GM19025 (cell line): ENCODE measurements around the gene PLEKHM1.
A peak's percentile ranks its signal among the peaks of the same experiment; 100 is the strongest.

Experiments
- ATAC-seq: cut with Tn5 transposase; IDR thresholded peaks from one replicate; pipeline ENCODE4 v1.9.1; 2021; ENCODE audit warnings: mild to moderate bottlenecking, low read depth, moderate library complexity; ENCODE audit not compliant: unreplicated experiment

The PLEKHM1 gene

DNA sequence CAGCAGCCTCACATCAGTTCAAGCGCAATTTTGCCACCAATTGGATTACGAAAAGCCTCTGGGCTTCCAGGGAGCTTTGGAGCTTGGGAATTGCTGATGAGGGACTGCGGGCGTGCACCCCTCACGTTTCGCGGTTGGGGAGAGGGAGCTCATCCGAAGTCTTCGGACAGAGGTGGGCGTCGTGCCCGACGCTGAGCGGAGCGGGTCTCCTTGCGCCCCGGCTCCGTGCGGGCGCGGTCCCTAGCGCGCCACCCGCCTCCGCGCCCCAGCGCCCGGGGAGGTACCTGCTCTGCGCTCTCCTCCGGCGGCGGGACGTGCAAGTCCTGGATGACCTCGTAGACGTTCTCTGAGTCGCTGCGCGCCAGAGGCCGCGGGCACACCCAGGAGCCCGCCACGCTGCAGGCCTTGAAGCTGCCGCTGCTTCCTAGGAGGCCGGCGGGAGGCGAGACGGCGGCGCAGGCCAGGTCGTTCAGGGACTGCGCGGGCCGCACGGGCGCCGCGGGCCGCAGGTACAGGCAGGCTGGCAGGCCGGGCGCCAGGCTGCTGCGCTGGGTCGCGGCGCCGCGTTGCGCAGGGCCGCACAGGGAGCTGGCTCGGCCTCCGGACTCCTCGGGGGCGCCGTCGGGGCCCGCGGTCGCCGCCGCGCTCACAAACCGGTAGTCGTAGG is 61.0 kb downstream of the PLEKHM1 start:
- ATAC-seq: no peak

DNA sequence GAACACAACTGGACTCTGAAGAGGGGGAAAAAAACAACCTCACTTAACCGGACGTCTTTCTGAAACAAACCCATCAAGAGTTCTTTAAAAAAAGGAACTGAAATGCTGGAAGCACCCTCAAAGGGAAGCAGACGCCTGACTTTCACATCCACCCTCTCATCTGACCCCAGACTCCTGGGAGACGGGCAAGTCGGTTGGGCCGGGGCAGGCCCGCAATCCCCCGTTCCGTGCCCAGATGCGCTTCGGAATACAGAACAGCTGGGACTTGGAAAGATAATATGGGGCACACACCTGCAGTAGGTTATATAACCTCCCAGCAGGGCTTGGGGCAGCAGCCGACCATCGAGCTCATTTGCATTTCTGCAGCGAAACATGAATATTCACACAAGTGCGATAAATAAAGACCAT is 61.6 kb downstream of the PLEKHM1 start:
- ATAC-seq: no peak

DNA sequence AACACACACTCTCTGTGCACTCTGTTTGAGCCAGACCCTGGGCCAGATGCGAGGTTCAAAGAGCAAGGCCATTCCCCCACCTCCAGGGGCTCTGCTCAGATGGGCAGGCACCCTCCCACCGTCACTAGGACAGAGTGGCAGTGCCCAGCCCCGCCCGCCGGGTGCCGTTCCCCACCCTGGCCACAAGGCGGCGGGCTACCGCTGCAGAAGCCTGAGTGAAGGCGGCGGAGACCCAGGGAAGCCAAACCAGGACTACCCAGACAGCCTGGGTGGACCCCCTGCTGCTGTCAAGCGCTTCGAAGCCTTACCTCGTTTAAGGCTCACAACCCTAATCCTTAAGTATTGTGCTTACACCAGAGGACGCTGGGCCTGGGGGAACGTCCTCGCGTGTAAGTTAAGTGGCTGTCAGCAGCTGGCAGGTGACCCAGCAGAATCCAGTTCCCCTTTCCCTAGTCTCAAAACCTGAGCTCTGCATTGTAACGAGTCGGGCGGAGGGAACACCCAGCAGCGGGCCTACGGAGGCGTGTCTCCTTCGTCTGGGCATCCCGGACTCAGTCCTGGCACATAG is 62.4 kb downstream of the PLEKHM1 start:
- peak; percentile 55 for ATAC-seq

GRCh38 chr17:45427181-45427835 is 63.2 kb downstream of the PLEKHM1 start:
- ATAC-seq: no peak

DNA sequence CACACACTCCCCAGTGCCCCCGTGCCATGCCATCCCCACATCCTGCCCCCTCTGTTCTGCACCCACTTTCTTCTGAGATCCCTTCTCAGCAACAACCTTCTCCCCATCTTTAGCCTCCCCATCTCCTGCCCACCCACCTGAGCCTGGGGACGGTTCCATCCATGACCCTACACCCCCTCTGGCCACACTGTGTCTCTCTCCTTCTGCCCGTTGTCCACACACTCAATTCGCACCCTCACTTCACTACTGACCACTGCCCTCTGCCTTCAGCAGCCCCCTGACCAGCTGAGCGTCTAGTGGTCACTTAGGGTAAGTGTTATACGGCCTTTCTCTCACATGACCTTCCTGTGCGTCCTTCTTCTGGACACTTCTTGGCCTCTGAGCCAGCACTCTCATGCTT is 64.0 kb downstream of the PLEKHM1 start:
- ATAC-seq: no peak

DNA sequence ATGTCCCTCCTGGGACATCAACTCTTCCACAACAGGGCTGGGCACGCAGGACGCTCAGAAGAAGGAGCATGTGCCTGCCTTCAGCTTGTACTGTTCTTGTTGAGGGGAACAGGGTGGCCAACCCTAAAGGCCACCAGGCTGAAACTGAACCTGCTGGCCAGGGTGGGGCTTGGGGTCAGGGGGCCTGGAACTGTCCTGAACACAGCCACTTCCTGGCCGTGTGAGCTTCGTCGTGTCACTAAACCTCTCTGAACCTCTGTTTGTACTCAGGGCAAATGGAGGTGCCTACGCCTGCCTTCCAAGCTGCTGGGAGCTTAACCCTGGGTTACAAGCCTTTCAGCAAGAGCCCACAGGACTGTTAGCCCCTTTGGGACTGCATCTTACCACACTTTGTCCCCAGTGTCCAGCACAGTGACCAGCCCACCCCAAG is 64.5 kb downstream of the PLEKHM1 start:
- ATAC-seq: no peak

GRCh38 chr17:45425125-45425983 is 65.2 kb downstream of the PLEKHM1 start:
- ATAC-seq: no peak

GRCh38 chr17:45424769-45425124 is 65.8 kb downstream of the PLEKHM1 start:
- no peak for ATAC-seq

- ATAC-seq: no peak
These were observed 66.6 kb downstream of the PLEKHM1 start for GRCh38 chr17:45423975-45424335.

- ATAC-seq: no peak
These were observed 67.1 kb downstream of the PLEKHM1 start for GRCh38 chr17:45423304-45423974.

GRCh38 chr17:45414990-45415881 is 75.3 kb downstream of the PLEKHM1 start:
- no peak for ATAC-seq

GRCh38 chr17:45413498-45413923 is 77.0 kb downstream of the PLEKHM1 start:
- ATAC-seq: peak; percentile 49

DNA sequence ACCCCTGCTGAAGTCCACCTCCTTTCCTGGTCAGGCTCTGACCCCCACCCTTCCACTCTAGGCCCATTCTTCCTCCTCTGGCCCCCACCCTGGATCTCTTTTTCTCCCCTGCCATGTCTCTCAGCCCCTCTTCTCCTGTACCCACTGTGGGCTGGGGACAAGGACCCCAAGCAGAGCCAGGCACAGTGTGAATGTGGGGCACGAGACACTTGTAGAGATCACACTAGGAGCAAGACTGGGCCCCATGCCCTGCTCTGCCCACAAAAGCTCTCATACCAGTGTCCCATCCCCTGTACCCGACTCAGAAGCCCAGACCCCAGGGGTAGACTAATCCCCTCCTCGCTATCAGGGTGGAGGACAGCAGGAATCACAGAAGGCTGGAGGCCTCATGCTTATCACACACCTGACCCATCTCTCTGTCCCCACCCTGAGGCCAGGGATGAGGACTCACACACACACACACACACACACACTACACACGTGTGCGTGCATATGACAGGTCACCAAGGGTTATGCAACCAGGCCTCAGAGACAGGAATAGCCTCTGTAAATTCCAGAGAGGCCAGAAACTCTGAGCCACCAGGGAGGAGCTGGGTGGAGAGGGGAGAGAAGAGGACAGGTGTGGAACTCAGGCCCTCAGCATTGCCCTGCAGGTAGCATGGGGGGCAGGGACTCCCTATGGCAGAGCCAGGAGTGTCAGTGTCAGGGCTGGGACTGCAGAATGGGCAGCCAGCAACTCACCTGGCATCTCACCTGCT is 79.0 kb downstream of the PLEKHM1 start:
- ATAC-seq: no peak

- no peak for ATAC-seq
These were observed 80.1 kb downstream of the PLEKHM1 start for GRCh38 chr17:45410144-45411091.

DNA sequence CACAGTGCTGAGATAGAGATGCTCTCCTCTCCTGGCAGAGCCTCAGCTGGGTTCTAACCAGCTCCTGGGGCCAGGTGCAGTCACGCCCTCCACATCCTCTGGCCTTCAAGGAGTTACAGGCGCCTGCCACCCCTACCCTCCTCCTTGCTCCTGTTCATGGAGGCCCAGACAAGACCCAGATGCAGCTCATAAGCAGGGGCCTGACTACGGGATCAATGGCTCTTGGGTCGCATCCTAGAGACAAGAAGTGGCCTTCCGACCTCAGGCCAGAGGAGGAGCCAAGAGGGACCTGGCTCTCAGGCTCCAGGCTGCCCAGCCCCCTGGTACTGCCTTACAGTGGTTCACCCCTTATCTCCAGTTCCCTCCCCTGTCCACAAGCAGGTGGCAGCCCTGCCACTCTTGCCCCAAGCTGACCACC is 80.9 kb downstream of the PLEKHM1 start:
- ATAC-seq: no peak

DNA sequence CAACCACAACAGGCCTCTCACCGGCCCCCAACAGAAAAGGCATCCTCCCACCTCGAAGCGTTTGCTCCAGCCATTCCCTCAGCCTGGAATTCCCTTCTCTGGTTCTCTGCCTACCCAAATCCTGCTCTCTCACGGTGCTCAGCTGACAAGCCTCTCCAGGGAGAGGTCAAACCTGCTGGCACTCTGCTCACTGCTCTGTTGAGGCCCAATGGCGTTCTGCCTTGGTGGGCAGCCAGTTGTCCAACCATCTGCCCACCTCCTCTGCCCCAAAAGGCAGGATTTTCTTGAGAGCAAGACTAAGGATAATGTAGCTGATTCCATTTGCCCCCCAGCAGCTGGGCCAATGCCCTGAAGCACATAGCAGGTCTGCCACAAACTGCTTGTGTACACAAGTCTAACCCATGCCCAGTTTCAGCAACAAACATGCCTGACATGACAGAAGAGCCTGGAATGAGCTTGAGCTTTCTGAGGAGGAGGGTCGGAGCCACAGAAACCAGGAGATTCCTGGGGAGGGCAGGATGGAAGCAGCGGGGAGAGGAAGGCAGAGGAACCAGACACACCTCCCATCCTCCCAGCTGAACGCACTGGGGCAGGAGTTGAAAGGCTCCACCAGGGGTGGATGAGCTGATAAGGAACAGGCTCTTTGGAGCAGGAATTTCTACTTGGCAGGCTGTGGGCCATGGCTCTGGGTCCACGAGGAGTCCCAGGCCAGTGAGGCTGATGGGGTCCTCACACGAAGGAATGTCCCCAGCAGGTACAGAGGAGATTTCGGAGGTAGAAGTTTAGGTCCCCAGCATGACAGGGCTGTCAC is 81.7 kb downstream of the PLEKHM1 start:
- no peak for ATAC-seq

GRCh38 chr17:45406107-45406506 is 84.4 kb downstream of the PLEKHM1 start:
- no peak for ATAC-seq
